ENCODE measurements around the gene CACNA1C.
"Not testable (repeated sequence)": the region's sequence is repeated elsewhere in the genome, so short reads cannot be mapped to it uniquely, and the experiment has no call there.

The CACNA1C gene

GRCh38 chr12:2681450-2682205 is 628.8 kb downstream of the CACNA1C start:
- no peak for DNase-seq

DNA sequence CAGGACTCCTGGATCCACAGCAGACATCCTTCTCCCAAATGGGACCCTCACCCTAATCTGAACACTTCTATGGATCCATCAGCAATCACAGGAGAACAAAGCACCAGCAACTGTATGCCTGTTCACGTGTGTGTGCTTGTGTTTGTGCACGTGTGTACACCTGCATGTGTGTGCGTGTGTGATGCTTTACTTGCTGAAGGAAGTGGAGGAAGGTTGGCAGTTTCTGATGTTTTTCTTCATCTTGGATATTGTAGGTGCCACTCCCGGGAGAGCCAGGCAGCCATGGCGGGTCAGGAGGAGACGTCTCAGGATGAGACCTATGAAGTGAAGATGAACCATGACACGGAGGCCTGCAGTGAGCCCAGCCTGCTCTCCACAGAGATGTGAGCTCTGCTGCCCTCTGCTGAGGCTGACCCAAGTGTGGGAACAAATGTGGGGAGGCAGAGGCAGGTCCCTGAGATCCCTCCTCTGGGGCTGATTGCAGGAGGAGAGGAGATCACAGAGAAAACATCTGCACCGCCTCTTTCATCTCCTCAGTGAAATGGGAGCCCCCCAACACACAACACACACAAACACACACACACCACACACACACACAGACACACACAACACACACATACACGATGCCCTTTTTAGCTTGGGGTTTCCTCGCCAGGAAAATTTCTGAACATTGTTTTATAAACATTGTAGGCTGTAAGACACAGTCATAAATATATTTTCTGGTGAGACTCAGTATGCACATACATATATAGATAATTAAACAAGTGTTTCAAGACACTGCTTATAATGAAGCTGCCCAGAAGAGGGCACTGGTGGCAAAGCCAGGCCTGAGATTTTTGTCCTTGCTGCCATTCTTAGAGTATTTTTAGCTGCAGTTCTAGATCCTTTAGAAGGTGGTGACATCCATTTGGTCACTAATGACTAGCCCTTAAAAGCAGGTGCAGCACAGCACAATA is 629.8 kb downstream of the CACNA1C start:
- DNase-seq = peak; percentile 60

DNA sequence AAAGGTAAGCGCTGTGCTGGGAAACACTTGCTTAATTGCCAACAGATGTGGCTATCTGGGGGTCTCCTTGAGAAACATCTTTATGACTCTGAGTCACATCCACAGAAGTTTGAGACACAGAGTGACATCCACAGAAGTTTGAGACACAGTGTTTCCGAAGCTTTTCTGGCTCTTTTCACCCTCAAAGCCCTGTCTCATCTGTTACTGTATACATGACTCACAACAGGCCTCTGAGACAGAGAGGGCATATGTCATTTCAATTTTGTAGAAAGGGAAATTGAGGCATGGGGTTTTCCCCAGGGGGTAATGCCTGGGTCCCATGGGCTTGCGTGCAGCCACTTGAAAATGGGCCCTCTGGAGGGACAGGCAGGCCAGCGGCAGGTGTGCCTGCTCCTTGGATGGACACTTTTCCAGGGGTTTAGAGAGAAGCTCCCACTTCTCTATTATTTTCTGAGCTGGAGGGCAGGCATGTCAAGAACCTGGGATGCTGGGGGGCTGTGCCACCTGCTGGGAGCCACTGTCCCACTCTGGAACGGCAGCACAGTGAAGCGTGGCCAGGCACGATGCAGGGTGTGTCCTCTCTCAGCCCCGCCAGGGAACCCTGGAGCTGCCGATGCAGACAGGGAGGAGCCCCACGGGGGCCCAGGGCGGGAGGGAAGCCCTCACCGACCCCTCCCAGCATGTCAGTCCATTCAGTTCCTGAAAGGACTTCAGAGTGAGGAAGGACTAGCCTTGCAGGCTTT is 630.7 kb downstream of the CACNA1C start:
- no peak for DNase-seq

GRCh38 chr12:2684026-2684325 is 631.2 kb downstream of the CACNA1C start:
- DNase-seq = not testable (repeated sequence)

GRCh38 chr12:2685620-2686279 is 633.0 kb downstream of the CACNA1C start:
- DNase-seq = not testable (repeated sequence)

- DNase-seq = no peak
Measured at GRCh38 chr12:2686280-2686646, 633.5 kb downstream of the CACNA1C start.

GRCh38 chr12:2687058-2687457 is 634.3 kb downstream of the CACNA1C start:
- no peak for DNase-seq

DNA sequence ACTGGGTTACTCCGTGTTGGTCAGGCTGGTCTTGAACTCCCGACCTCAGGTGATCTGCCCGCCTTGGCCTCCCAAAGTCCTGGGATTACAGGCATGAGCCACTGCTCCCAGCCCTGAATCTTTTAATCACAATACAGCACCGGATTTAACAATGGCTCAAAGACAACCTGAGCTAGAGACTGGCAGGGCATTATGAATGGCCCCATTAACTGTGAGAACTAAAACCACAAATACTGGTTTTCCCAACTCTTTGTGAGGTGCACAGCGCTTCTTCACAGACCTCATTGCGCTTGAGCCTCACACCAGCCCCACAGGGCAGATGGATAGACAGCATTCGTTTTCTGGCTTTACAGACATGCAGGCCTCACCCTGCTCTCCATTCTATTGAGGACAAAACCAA is 634.9 kb downstream of the CACNA1C start:
- DNase-seq = no peak

DNA sequence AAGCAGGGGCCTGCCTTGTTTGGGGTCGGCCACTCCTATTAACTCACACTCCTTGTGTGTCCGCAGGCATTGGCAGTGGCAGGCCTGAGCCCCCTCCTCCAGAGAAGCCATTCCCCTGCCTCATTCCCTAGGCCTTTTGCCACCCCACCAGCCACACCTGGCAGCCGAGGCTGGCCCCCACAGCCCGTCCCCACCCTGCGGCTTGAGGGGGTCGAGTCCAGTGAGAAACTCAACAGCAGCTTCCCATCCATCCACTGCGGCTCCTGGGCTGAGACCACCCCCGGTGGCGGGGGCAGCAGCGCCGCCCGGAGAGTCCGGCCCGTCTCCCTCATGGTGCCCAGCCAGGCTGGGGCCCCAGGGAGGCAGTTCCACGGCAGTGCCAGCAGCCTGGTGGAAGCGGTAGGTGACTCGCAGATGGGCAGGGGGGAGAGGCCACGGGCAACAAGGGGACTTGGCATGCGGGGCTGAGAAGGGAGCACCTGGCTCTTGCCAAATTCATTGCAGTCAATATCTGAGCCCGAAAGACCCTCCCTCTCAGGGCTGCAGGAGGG is 635.7 kb downstream of the CACNA1C start:
- DNase-seq = no peak

GRCh38 chr12:2689393-2689792 is 636.6 kb downstream of the CACNA1C start:
- DNase-seq = no peak

DNA sequence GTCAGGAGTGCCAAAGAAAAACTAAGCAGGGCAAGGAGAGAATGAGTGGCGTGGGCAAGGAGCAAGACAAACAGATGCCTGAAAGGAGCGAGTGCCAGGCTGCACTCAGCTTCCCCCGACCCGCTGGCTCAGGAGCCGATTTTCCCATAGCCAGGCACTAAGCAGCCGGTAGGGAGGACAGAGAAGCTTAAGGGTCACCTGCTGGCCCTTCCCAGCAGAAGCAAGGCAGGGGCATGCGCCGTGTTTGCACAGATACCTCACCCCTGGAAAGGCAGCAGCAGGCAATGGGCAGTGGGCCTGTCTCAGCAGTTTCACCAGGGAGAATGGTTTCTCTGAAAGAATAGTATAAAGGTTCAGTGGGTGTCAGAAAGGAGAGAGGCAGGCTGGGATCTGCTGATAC is 637.1 kb downstream of the CACNA1C start:
- DNase-seq = no peak

GRCh38 chr12:2690348-2691005 is 637.7 kb downstream of the CACNA1C start:
- DNase-seq = no peak

GRCh38 chr12:2691006-2691344 is 638.2 kb downstream of the CACNA1C start:
- no peak for DNase-seq

DNA sequence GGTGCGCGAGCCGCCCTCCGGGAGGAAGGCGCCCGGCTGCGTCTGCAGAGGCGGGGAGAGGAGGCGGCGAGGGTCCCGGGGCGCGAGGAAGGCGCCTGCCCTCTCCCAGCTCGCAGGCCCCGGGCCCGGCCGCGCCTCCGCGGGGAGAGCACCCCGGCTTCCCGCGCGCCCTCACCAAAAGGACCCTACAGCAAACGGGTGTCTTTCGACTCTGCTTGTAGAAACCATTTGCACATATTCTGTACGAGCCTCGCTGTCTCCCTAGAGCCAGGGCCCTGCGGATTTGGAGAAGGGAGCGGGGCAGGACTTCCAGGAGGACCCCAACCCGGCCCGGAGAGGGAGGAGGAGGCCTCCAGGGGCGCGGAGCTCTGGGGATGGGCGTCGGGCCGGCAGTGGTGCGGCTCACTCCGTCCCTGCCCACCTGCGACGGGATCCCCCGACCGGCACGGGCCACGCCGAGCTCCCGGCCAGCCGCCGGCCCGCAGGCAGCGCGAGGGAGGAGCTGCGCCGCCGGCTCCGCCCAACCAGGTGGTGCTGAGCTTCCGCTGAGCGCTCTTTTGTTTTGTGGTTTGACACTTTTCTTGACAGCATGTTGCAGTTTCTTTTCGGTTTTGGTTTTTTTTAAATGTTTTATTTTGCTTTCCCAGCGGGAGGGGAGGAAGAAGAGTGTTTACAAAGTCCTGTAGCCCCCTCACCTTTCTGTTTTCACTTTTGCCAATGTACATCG is 638.7 kb downstream of the CACNA1C start:
- DNase-seq = no peak

- DNase-seq = no peak
Measured at GRCh38 chr12:2692080-2692479, 639.3 kb downstream of the CACNA1C start.

DNA sequence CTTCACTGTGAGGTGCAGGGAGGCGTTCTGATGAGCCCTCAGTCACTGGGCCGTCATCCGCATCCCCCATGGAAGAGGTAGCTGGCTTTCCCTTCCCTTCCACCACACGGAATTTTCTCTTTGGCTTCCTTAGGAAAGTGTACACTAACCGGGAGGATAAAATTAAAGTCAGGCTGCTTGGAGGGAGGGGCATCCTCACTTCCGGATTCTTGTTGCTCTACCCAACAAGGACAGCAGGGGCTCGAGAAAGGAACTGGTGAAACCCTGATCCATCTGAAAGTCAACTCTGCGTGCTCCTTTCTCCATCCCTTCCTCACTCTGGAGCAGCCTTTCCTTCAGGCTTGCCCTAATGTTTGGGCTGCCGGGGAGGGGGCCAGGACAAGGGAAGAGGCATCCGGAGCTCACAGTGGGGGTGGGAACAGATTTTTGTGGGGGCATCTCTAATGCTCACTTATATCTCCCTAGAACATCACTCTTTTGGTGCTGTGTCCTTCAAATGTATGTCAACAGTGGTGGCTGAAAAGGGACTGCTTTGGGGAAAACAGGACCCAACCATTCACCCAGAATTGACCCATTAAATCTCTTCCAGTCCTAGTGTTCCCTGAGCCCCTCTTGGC is 640.6 kb downstream of the CACNA1C start:
- DNase-seq = peak; percentile 44

GRCh38 chr12:2693980-2694610 is 641.3 kb downstream of the CACNA1C start:
- DNase-seq = no peak

GRCh38 chr12:2696136-2696535 is 643.3 kb downstream of the CACNA1C start:
- no peak for DNase-seq

- no peak for DNase-seq
Measured at GRCh38 chr12:2697057-2697800, 644.4 kb downstream of the CACNA1C start.
